Measurements from ENCODE around the gene BCL11A. TPM values are rescaled to one million over a fixed set of nuclear protein-coding genes. Genes with fewer than 3 reads are reported as not detected.

Gene BCL11A
- total and polyA plus RNA-seq, 2 of the 13 experiments (the other 11 are each of a cell fraction or from before 2014, with no cell fraction given), result not detected

- TF ChIP-seq GMEB2 (CRISPR knock-in tag; IDR thresholded peaks at IDR 0.05; ENCODE audit: low read depth) (no peak), IRF2 (CRISPR knock-in tag; IDR thresholded peaks at IDR 0.05) (no peak), ZMYM3 (CRISPR knock-in tag; IDR thresholded peaks at IDR 0.05) (no peak), SATB2 (CRISPR knock-in tag; IDR thresholded peaks at IDR 0.05) (no peak), FOXJ3 (CRISPR knock-in tag; IDR thresholded peaks at IDR 0.05; ENCODE audit: borderline replicate concordance) (no peak), FOXC1 (CRISPR knock-in tag; IDR thresholded peaks at IDR 0.05; ENCODE audit: borderline replicate concordance) (no peak), ATM (IDR thresholded peaks at IDR 0.05; ENCODE audit: borderline replicate concordance) (no peak), SALL1 (CRISPR knock-in tag; IDR thresholded peaks at IDR 0.05) (no peak)
These were observed 42.5 kb upstream of the BCL11A start (continued) for GRCh38 chr2:60595953-60596352.

- Histone ChIP-seq H2AFZ (ENCODE audit: low read length) (no peak overlapping the region), H3K9ac (ENCODE audit: insufficient read depth, low read depth, low read length) (no peak overlapping the region), H3K4me2 (ENCODE audit: low read depth, low read length) (no peak overlapping the region), H3K9me3 (ENCODE audit: low read length) (peaks cover 5% of the 10 kb centered on the region; the same call in 1 of the 2 replicates), H3K27me3 (ENCODE audit: control insufficient read depth in 1 of 2, insufficient read depth in 2 of 2, low read length in 2 of 2) (peaks cover 3 to 27% of the 10 kb centered on the region in 2 experiments; a peak in 4 of 5 replicates), H3K4me1 (ENCODE audit: insufficient read depth, low read length) (no peaks in the 10 kb centered on the region), H3K79me2 (ENCODE audit: insufficient read depth, low read length) (no peaks in the 10 kb centered on the region), H3K27ac (ENCODE audit: extremely low read length, insufficient read depth, low read length) (no peak overlapping the region), H4K20me1 (ENCODE audit: insufficient read depth, low read length) (no peaks in the 10 kb centered on the region), H3K36me3 (replicated peaks in 1 of 2; ENCODE audit: control insufficient read depth in 1 of 2, insufficient read depth in 2 of 2, low read length in 2 of 2) (no peaks in the 10 kb centered on the region), H3K4me3 (replicated peaks in 1 of 3; ENCODE audit: insufficient read depth in 1 of 3, low read depth in 2 of 3, low read length in 3 of 3) (no peak overlapping the region)
- no peak for ATAC-seq
- intact Hi-C loops (cut with micrococcal nuclease; ENCODE audit: unreplicated experiment) (no loop called here), in situ Hi-C loops (cut with HindIII; ENCODE audit: extremely low pct_ligation_motif_present, low pct_unique_long_range_greater_than_20kb) (loop anchor here (10.0 to 25.0 kb wide), 3 partner anchors 1294 to 1827 kb away; no protein-coding TSS in a partner anchor)
- ChIA-PET POLR2A (no interaction called here), CTCF (ENCODE audit: low intra/inter-chr PET ratio, low total read pairs) (no interaction called here)
- no peak for DNase-seq (ENCODE audit: low spot score)
- BruUV-seq (replicated peaks), result no TSS peak
- no peak for FAIRE-seq
- TF ChIP-seq HOXA9 (CRISPR knock-in tag; IDR thresholded peaks at IDR 0.05; ENCODE audit: borderline replicate concordance) (no peak), U2AF1 (optimal IDR thresholded peaks at IDR 0.05; ENCODE audit: low read depth, low read length) (no peak), TFDP1 (CRISPR knock-in tag; IDR thresholded peaks at IDR 0.05; ENCODE audit: borderline replicate concordance) (no peak), ZNF747 (CRISPR knock-in tag; IDR thresholded peaks at IDR 0.05; ENCODE audit: borderline replicate concordance) (no peak), HNF4A (CRISPR knock-in tag; IDR thresholded peaks at IDR 0.05) (no peak), ZNF567 (CRISPR knock-in tag; IDR thresholded peaks at IDR 0.05; ENCODE audit: borderline replicate concordance) (no peak), RCOR2 (CRISPR knock-in tag; IDR thresholded peaks at IDR 0.05) (no peak), MBNL3 (CRISPR knock-in tag; conservative IDR thresholded peaks at IDR 0.05) (no peak), TCF7L2 (IDR thresholded peaks at IDR 0.05; ENCODE audit: low read depth, low read length) (no peak), CAMTA2 (CRISPR knock-in tag; IDR thresholded peaks at IDR 0.05; ENCODE audit: borderline replicate concordance) (no peak)
- TF ChIP-seq, protein P1, sequence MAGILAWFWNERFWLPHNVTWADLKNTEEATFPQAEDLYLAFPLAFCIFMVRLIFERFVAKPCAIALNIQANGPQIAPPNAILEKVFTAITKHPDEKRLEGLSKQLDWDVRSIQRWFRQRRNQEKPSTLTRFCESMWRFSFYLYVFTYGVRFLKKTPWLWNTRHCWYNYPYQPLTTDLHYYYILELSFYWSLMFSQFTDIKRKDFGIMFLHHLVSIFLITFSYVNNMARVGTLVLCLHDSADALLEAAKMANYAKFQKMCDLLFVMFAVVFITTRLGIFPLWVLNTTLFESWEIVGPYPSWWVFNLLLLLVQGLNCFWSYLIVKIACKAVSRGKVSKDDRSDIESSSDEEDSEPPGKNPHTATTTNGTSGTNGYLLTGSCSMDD (CRISPR knock-in tag; IDR thresholded peaks at IDR 0.05), result no peak
These were observed 35.6 kb upstream of the BCL11A start for GRCh38 chr2:60589104-60589503.

All from HepG2 (cell line).